Fibroblast of mammary gland (primary cell): ENCODE results near the gene ADAMTSL2.

Source experiments
- DNase-seq: peaks from one replicate; pipeline ENCODE4 v3.0.0-alpha.2; 2010; ENCODE audit warnings: low read depth
- H3K4me3 ChIP-seq: 2 replicates; pipeline ENCODE4 v1.5.1; 2011; ENCODE audit warnings: low read depth, mild to moderate bottlenecking, low read length, moderate library complexity; ENCODE audit not compliant: control insufficient read depth
- TF ChIP-seq, protein P1 (sequence below): conservative IDR thresholded peaks from 2 replicates; pipeline ENCODE4 v1.5.1; 2011; ENCODE audit warnings: low read depth, low read length, inconsistent platforms; ENCODE audit not compliant: control insufficient read depth, insufficient read depth

Gene ADAMTSL2

DNA sequence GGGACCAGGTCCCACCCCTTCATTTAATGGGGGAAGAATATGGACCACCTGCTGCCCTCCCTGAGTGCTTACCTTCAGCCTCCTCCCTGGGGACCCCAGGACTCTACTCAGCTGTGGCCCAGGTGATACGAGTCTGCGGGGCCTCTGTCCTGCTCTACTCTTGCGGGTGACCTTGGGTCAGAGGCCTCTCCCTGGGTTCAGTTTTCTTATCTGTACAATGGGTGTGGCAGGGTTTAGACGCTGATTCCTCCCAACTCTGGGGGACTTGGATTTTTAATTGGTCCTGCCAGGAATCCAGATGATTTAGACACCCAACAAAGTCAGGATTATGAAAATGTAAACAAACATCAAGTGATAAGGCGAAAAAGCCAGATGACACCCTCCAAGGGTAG lies 49.7 kb downstream of the ADAMTSL2 start:
- TF ChIP-seq, protein P1, sequence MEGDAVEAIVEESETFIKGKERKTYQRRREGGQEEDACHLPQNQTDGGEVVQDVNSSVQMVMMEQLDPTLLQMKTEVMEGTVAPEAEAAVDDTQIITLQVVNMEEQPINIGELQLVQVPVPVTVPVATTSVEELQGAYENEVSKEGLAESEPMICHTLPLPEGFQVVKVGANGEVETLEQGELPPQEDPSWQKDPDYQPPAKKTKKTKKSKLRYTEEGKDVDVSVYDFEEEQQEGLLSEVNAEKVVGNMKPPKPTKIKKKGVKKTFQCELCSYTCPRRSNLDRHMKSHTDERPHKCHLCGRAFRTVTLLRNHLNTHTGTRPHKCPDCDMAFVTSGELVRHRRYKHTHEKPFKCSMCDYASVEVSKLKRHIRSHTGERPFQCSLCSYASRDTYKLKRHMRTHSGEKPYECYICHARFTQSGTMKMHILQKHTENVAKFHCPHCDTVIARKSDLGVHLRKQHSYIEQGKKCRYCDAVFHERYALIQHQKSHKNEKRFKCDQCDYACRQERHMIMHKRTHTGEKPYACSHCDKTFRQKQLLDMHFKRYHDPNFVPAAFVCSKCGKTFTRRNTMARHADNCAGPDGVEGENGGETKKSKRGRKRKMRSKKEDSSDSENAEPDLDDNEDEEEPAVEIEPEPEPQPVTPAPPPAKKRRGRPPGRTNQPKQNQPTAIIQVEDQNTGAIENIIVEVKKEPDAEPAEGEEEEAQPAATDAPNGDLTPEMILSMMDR: no peak
- no peak for DNase-seq
- H3K4me3 ChIP-seq: no peak overlapping the region

DNA sequence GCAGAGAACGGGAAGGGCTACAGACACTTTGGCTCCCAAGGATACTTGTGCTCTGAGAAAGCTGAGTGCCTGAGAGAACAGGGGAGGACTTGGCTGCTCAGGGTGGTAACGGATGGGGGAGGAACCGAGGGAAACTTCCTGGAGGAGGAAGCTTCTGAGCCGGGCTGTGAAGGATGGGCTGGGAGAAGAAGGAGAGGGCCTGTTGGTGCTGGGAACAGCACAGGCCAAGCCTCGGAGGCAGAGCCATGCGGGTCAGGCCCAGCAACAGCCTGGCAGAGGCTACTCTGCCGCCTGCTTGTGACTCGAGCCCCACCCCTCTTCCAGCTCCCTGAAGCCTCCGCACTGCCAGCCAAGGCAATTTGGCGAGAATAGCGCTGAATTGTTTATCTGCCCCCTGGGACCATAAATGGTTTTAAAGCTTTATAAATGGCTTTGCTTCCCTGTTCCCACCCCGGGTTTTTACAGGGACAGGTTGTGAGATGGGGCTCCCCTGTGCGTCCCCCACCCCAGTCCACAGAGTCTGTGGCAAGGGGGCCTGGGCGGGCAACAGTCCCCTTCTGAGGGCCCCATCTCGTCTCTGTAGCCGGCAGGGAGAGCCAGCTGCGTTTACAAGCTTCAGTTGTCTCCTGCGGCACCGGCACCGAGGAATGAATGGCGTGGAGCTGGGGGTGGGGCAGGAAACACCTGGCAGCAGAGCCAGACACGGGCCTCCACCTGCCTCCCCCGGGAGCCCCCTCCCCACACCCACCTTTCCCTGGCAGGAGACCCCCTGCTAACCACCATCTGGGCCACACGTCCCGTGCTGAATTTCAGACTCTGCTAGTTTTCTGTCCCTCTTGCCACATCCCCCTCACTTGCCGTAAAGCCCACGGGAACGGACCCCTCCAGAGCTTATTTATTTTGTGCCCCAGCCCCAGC lies 50.3 kb downstream of the ADAMTSL2 start:
- TF ChIP-seq, protein P1: no peak
- no peak overlapping the region for H3K4me3 ChIP-seq
- DNase-seq: no peak

DNA sequence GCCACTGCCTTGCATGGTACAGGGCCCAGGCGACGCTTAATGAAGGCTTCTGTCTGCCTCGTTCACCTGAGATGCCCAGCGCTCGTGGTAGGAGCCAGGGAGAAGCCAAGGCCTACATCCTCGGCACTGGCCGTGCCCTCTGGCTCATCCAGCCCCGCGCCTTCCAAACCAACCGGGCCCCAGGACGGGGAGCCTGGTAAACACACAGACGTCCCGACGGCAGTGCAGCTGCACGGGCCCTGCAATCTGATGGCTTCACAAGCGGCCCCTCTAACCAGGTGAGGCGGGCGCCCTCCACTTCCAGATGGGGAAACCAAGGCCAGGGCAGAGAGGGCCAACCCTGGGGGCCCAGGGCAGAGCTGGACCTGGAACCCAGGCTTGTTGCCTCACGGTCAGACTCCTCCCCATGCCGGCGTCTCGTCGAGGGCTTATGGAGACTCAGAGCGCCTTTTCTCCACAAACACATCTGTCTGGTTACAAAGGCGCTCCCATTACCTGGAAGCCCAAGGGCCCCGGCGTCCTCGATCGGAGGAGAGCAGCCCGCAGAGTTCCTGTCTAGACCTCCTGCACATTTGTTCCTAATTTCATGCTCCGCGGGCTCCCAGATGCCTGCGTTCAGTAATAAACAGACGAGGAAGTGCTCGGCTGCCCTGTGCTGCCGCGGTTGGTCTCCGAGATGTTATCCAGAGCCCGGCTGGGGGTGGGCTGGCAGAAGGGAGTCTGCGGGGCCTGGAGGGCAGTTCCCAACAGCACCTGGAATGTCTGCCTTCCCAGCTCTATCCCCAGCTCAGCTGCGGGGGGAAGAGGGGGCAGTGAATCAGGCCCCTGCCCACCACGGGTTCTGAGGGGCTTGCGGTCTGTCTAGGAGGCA lies 51.2 kb downstream of the ADAMTSL2 start:
- DNase-seq: no peak
- H3K4me3 ChIP-seq: no peak overlapping the region
- TF ChIP-seq, protein P1: no peak

DNA sequence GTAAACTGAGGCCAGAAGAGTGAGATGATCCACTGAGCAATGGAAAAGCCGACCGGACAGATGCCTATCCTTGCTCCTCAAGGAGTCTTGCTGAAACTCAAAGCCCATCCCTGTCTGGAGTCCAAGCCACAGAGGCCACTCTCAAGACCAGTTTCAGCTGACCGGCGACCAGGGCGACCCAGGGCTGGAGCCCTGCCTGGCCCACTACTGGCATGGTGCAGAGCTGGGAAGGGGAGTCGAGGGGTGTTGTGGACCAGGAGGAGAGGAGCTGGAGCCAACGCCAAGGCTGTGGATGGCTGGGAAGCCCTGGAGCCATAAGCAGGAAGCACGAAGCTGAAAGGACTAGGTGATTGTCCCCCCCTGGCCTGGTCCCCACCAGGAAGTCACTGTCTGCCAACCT lies 52.5 kb downstream of the ADAMTSL2 start:
- H3K4me3 ChIP-seq: no peak overlapping the region
- TF ChIP-seq, protein P1: no peak

DNA sequence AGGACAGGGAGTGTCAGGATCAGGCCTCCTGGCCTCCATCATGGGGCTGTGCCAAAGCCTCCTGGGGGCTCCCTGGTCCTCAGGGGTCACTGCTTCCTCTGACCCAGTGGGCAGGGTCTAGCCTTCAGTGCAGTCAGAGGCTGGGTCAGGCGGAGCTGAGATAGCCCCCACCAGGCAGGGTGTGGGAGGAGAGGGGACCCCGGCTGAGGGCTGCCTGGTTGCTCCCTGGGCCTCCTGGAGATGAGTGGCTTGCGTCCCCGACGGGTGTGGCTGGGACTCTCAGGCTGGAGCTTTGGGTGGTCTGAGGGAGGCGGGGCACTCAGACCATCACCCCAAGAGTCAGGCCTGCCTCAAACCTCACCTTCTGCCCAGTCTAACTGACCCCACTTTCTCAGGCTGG lies 53.0 kb downstream of the ADAMTSL2 start:
- no peak for DNase-seq
- TF ChIP-seq, protein P1: no peak

More for the DNA sequence above, 52.5 kb downstream of the ADAMTSL2 start:
- DNase-seq: no peak

DNA sequence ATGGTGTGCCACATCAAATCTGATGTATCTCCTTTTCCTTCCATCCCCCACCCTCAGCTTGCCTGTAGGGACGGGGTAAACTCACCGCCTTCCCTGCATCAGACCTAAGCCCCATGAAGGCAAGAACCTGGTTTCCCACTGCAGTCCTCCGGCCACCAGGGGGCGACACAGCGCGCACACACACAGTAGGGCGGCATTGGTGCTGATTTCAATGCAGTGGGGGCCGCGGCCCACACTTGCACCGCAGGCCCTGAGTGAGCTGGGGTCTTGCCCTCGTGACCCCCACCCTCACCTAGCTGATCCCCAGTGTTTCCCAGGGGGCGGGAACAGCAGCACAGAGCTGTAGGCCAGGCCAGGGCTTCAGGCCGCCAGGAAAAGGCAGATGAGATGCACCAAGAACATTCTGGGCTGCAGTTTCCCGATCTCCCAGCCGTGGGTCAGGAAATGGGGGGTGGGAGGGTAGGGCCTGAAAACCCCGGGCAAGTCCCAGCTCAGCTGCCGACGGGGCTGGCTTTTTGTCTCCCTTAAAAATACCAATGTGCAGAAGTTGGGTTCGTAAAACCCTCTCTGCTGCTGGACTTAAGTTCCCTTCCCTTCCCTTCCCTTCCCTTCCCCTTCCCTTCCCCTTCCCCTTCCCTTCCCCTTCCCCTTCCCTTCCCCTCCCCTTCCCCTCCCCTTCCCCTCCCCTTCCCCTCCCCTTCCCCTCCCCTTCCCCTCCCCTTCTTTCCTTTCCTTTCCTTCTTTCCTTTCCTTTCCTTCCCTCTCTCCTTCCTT lies 55.1 kb downstream of the ADAMTSL2 start:
- H3K4me3 ChIP-seq: no peak overlapping the region
- no peak for DNase-seq
- TF ChIP-seq, protein P1: peak; percentile 41

More for the DNA sequence above, 53.0 kb downstream of the ADAMTSL2 start:
- H3K4me3 ChIP-seq: no peak overlapping the region
